Omental fat pad (tissue), 4 donors: ENCODE data around the gene ANGPTL2. TPM values are rescaled to one million over a fixed set of nuclear protein-coding genes. Genes with fewer than 3 reads are reported as not detected.

Experiments
- ATAC-seq: fragments of 150-250 bp; one replicate; pipeline ENCODE4 v1.9.1; 2016; ENCODE audit warnings: mild to moderate bottlenecking, moderate library complexity; ENCODE audit not compliant: low FRiP score
- DNase-seq: peaks from one replicate; pipeline ENCODE4 v3.0.0-alpha.2; 2019; ENCODE audit warnings: low spot score
- total RNA-seq, 4 donors: library from RNA; depleted of rRNA; stranded (reverse); fragments of >200 nt; gene quantifications; one replicate each; pipeline ENCODE4 v1.1.0, GENCODE V29; 2016
- TF ChIP-seq, protein P1 (sequence below), 3 donors: fragments of 450-650 bp; IDR thresholded peaks; one replicate each; pipeline ENCODE4 v1.5.1; 2016 to 2017; ENCODE audit warnings: antibody characterized with exemption in 3 of 3, mild to moderate bottlenecking in 3 of 3, moderate library complexity in 2 of 3

Gene ANGPTL2
- total RNA-seq, 4 donors from 2014 or later = 68.3 to 177 (median 112) TPM

DNA sequence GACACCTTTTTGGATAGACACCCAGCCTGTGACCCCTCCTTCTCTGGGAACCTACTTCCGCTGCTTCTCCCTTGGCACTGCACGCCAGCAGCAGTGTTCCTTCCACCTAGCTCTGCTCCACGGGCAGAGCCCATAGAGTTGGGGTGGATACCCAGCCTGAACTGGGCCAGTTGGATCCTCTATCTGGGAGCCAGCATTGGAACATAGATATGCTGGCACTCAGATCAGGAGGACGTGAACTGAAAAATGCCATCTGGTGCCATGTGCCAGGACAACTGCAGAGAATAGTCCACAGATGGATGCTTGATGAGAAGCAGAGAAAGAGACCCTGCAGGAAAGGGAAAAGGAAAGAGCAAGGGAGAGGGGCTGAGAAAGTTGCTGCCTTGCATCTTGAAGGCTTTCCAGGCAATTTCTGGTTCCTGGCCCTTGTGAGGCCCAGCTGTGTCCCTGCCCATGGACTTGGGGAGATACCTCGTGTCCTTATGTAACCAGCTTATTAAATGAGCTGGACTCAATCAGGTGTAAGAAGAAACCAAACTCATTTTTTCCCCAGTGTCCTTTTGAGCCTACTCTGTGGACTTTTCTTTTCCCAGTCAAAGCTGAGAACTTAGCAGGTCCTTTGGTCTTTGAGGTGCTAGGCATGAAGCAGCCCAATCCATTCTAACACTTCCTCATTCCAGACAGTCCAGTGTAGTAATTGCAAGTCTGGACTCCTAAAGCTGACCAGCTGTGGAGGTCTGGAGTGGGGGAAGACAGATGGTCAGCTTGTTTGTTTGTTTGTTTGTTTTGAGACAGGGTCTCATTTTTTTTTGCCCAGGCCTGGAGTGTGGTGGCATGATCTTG is 39.1 kb downstream of the ANGPTL2 start:
- DNase-seq (no peak), ATAC-seq (no peak)
- TF ChIP-seq, protein P1, sequence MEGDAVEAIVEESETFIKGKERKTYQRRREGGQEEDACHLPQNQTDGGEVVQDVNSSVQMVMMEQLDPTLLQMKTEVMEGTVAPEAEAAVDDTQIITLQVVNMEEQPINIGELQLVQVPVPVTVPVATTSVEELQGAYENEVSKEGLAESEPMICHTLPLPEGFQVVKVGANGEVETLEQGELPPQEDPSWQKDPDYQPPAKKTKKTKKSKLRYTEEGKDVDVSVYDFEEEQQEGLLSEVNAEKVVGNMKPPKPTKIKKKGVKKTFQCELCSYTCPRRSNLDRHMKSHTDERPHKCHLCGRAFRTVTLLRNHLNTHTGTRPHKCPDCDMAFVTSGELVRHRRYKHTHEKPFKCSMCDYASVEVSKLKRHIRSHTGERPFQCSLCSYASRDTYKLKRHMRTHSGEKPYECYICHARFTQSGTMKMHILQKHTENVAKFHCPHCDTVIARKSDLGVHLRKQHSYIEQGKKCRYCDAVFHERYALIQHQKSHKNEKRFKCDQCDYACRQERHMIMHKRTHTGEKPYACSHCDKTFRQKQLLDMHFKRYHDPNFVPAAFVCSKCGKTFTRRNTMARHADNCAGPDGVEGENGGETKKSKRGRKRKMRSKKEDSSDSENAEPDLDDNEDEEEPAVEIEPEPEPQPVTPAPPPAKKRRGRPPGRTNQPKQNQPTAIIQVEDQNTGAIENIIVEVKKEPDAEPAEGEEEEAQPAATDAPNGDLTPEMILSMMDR (IDR thresholded peaks at IDR 0.05) = no peak

DNA sequence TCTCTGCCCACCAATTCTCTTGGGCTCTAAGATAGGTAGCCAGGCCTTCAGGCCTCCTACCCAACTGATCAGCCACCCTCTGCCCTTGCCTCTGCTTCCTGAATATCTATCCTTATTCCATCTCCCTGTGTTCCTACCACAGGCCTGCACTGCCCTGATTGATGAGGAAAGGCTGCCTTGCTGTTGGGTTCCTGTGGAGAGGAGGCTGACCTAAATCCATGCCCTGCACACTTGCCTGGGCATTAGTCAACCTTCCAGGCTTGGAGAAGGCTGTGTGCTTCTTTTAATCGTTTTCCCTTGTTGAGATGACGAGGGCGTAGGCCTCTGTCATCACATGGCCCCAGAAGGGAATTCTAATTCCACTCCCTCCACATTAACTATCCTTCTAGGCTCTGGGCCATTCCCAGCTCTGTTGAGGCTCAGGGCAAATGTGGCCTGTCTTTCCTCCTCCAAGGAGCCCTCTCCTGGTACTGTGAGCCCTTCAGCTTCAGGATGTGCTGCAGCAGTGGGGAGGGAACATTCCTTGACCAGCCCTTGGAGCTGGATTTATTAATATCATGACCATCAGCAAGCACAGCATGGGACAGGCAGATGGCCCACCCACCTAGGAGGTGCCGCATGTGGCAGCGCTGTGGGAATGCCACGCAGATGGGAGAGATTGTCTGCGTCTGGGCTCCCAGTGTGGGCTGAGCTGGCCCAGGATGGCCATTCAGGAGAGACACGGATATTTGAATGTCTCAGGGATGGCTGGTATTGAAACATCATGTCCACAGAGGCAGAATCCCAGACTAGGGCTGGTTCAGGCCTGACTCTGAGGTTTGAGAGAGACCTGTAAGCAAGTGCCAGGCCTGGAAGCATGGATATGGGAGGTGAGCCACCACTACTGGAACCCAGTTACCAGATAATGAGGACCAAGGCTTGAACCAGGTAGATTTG is 40.9 kb downstream of the ANGPTL2 start:
- no peak for DNase-seq
- TF ChIP-seq, protein P1 (IDR thresholded peaks at IDR 0.05) = no peak
- ATAC-seq = no peak

DNA sequence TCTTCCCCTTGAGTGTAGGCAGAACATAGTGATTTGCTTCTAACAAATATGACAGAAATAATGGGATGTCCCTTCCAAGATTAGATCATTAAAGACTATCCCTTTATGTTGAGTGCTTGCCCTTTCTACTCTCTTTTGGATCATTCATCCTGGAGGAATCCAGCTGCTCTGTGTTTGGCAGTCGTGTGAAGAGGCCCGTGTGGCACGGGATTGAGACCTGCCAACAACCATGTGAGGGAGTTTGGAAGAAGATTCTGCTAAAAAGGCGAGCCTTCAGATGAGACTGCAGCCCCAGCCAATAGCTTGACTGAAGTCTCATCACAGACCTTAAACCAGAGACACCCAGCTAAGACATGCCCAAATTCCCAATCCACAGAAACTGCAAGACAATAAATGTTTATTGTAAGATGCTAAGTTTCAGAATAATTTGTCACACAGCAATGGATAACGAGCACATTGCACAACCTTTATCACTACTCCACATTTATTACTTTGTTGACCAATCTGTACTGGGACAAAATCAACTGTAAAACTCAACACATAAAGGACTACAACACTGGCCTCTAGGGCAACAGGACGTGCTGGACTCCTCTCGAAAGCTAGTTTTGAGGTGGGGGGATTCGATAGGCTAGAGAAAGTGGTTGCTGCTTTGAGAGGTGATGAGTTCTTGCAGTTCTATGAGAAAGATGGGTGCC is 42.8 kb downstream of the ANGPTL2 start:
- DNase-seq = no peak
- ATAC-seq = no peak
- TF ChIP-seq, protein P1 (IDR thresholded peaks at IDR 0.05) = no peak

DNA sequence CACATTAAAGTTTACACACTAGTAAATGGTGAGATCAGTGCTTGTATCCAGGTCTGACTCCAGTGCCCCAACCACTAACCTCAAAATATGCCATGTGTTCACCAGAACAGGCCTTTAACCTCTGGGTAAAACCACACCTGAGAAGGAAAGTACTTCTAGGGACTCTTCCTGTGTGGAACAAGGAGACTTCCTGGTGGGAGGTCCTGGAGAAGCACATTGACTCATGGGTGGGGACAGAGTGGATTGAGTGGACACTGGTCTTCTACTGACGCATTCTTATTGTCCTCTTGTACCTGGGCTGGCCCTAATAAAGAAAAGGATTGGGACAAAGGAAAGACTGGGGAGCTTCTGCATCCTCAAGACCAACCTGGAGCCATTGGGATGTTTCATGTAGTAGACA is 43.4 kb downstream of the ANGPTL2 start:
- ATAC-seq = no peak
- TF ChIP-seq, protein P1 (IDR thresholded peaks at IDR 0.05) = no peak
- no peak for DNase-seq

DNA sequence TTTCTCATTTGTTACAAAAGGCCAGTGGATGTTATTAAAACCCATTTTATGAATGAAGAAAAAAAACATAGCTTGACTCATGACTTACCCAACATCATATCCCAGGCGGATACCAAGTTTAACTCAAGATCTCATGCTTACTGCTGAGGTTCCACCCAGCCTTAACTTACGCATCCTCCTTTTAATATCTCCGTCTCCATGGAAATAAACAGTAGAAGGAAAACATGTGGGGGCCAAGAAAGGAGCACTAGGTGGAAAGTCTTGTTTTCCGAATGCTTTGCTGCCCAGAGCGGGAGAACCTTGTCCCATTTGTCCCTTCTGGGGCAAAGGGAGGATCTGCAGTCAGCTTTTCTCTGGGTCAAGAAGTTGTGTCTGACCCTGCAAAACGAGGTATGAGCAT is 44.1 kb downstream of the ANGPTL2 start:
- TF ChIP-seq, protein P1 (IDR thresholded peaks at IDR 0.05) = no peak
- no peak for DNase-seq
- ATAC-seq = no peak

DNA sequence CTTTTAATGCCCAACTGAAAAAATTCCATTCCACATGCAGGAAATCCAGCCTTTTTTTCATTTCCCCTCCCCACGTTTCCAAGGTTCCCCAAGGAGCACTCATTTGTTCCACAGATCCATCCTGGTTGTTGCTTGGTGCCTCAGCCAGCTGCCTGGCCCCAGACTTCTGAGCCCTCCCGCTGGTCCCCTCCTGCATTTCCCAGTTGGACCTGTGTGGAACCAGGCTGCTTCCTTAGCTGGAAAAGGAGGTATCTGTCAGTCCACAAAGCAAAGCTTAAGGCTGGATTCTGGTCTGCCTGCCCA is 44.8 kb downstream of the ANGPTL2 start:
- TF ChIP-seq, protein P1 (IDR thresholded peaks at IDR 0.05) = no peak
- DNase-seq (no peak), ATAC-seq (no peak)
